ENCODE measurements around the gene C1orf174. TPM values are rescaled to one million over a fixed set of nuclear protein-coding genes. Genes with fewer than 3 reads are reported as not detected.

C1orf174 gene
- total and polyA plus RNA-seq, 2 of the 13 experiments (the other 11 are each of a cell fraction or from before 2014, with no cell fraction given) = 21.6 to 31.4 TPM

DNA sequence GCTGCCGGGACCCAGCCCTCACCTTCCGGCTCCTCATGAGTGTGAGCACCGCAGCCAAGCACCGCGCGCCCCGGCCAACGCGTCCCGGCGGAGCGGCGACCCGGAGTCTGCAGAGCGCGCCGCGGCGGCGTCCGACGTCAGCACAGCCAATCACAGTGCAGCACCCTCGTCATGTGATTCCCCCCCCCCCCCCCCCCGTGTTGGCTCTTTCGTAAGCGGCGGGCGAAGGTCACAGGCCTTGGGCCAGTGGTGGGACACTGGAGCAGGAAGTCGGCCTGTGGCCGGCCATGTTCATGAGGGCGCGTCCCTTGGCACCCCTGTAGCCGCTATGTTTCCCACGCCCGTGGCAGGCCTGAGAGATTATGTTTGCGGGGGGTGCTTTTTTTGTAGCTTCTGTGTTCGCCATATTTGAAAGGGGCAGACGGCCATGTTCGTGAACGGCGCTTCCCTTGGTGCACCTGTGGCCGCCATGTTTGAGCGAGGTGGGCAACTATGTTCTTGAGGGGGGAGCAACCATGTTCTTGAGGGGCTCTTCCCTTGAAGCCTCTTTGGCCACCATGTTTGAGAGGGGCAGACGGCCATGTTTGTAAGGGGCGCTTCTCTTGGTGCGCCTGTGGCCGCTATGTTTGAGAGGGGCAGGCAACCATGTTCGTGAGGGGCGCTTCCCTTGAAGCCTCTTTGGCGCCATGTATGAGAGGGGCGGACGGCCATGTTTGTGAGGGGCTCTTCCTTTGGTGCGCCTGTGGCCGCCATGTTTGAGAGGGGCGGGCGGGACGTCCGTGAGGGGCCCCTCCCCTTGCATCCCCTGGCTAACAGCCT lies at the start of gene C1orf174 (continued):
- TF ChIP-seq ISL2 (CRISPR knock-in tag; IDR thresholded peaks at IDR 0.05) = no peak; the same call in 1 of the 2 replicates
- TF ChIP-seq, protein P1, sequence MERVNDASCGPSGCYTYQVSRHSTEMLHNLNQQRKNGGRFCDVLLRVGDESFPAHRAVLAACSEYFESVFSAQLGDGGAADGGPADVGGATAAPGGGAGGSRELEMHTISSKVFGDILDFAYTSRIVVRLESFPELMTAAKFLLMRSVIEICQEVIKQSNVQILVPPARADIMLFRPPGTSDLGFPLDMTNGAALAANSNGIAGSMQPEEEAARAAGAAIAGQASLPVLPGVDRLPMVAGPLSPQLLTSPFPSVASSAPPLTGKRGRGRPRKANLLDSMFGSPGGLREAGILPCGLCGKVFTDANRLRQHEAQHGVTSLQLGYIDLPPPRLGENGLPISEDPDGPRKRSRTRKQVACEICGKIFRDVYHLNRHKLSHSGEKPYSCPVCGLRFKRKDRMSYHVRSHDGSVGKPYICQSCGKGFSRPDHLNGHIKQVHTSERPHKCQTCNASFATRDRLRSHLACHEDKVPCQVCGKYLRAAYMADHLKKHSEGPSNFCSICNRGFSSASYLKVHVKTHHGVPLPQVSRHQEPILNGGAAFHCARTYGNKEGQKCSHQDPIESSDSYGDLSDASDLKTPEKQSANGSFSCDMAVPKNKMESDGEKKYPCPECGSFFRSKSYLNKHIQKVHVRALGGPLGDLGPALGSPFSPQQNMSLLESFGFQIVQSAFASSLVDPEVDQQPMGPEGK (CRISPR knock-in tag; IDR thresholded peaks at IDR 0.05) = peak; percentile 97
- peak; percentile 73 for TF ChIP-seq SKI (IDR thresholded peaks at IDR 0.05; ENCODE audit: partially characterized antibody)
- TF ChIP-seq JARID2 (CRISPR knock-in tag; IDR thresholded peaks at IDR 0.05; ENCODE audit: insufficient replicate concordance) = no peak
- peak; percentile 59; the same call in 1 of the 2 replicates for TF ChIP-seq ZNF333 (CRISPR knock-in tag; IDR thresholded peaks at IDR 0.05; ENCODE audit: borderline replicate concordance)
- TF ChIP-seq ZNF562 (CRISPR knock-in tag; IDR thresholded peaks at IDR 0.05; ENCODE audit: borderline replicate concordance) = no peak
- peak; percentile 70 for TF ChIP-seq ELF1 (CRISPR knock-in tag; IDR thresholded peaks at IDR 0.05)
- TF ChIP-seq, protein P2, sequence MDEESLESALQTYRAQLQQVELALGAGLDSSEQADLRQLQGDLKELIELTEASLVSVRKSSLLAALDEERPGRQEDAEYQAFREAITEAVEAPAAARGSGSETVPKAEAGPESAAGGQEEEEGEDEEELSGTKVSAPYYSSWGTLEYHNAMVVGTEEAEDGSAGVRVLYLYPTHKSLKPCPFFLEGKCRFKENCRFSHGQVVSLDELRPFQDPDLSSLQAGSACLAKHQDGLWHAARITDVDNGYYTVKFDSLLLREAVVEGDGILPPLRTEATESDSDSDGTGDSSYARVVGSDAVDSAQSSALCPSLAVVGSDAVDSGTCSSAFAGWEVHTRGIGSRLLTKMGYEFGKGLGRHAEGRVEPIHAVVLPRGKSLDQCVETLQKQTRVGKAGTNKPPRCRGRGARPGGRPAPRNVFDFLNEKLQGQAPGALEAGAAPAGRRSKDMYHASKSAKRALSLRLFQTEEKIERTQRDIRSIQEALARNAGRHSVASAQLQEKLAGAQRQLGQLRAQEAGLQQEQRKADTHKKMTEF (CRISPR knock-in tag; IDR thresholded peaks at IDR 0.05) = no peak; the same call in 1 of the 2 replicates
- no peak for TF ChIP-seq TCF7 (IDR thresholded peaks at IDR 0.05; ENCODE audit: low read depth)
- 0 out of 2 replicates have a peak, but pooled peaks have one; percentile 50 for TF ChIP-seq U2AF2 (IDR thresholded peaks at IDR 0.05; ENCODE audit: low read depth, low read length)
- TF ChIP-seq, protein P3, sequence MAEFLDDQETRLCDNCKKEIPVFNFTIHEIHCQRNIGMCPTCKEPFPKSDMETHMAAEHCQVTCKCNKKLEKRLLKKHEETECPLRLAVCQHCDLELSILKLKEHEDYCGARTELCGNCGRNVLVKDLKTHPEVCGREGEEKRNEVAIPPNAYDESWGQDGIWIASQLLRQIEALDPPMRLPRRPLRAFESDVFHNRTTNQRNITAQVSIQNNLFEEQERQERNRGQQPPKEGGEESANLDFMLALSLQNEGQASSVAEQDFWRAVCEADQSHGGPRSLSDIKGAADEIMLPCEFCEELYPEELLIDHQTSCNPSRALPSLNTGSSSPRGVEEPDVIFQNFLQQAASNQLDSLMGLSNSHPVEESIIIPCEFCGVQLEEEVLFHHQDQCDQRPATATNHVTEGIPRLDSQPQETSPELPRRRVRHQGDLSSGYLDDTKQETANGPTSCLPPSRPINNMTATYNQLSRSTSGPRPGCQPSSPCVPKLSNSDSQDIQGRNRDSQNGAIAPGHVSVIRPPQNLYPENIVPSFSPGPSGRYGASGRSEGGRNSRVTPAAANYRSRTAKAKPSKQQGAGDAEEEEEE (CRISPR knock-in tag; IDR thresholded peaks at IDR 0.05; ENCODE audit: borderline replicate concordance) = no peak
- peak; percentile 74; the same call in 1 of the 2 replicates for TF ChIP-seq KLF6 (CRISPR knock-in tag; IDR thresholded peaks at IDR 0.05)
- TF ChIP-seq KDM4B (CRISPR knock-in tag; IDR thresholded peaks at IDR 0.05) = no peak; the same call in 1 of the 2 replicates
- TF ChIP-seq ZC3H13 (CRISPR knock-in tag; IDR thresholded peaks at IDR 0.05) = peak; percentile 53; the same call in 1 of the 2 replicates
- TF ChIP-seq, protein P4, sequence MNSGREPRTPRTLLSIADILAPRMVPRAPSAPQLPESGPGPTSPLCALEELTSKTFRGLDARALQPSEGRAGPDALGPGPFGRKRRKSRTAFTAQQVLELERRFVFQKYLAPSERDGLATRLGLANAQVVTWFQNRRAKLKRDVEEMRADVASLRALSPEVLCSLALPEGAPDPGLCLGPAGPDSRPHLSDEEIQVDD (CRISPR knock-in tag; IDR thresholded peaks at IDR 0.05; ENCODE audit: borderline replicate concordance) = no peak
- TF ChIP-seq, protein P5, sequence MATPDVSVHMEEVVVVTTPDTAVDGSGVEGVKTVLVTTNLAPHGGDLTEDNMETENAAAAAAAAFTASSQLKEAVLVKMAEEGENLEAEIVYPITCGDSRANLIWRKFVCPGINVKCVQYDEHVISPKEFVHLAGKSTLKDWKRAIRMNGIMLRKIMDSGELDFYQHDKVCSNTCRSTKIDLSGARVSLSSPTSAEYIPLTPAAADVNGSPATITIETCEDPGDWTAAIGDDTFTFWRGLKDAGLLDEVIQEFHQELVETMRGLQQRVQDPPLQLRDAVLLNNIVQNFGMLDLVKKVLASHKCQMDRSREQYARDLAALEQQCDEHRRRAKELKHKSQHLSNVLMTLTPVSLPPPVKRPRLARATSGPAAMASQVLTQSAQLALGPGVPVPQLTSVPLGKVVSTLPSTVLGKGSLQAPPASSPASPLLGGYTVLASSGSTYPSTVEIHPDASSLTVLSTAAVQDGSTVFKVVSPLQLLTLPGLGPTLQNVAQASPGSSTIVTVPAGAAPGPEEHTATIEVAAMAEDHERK (CRISPR knock-in tag; IDR thresholded peaks at IDR 0.05; ENCODE audit: low read depth) = peak; percentile 62
- TF ChIP-seq ZNF501 (CRISPR knock-in tag; IDR thresholded peaks at IDR 0.05) = no peak; the same call in 1 of the 2 replicates
- TF ChIP-seq, protein P6, sequence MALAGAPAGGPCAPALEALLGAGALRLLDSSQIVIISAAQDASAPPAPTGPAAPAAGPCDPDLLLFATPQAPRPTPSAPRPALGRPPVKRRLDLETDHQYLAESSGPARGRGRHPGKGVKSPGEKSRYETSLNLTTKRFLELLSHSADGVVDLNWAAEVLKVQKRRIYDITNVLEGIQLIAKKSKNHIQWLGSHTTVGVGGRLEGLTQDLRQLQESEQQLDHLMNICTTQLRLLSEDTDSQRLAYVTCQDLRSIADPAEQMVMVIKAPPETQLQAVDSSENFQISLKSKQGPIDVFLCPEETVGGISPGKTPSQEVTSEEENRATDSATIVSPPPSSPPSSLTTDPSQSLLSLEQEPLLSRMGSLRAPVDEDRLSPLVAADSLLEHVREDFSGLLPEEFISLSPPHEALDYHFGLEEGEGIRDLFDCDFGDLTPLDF (CRISPR knock-in tag; IDR thresholded peaks at IDR 0.05) = peak; percentile 87
- peak; percentile 95 for TF ChIP-seq CREM (IDR thresholded peaks at IDR 0.05)
- no peak for TF ChIP-seq CREM (CRISPR knock-in tag; IDR thresholded peaks at IDR 0.05)
